Naive B cell (primary cell): ENCODE measurements around the gene ITGB2. TPM values are rescaled to one million over a fixed set of nuclear protein-coding genes. Genes with fewer than 3 reads are reported as not detected.

ENCODE experiments used
- ATAC-seq, 2 donors: fragments of 150-1000 bp; cut with Tn5 transposase; 2 replicates each; pipeline ENCODE4 v1.10.0; 2021; ENCODE audit warnings: low read depth in 2 of 2, mild to moderate bottlenecking in 2 of 2, moderate library complexity in 2 of 2
- DNase-seq: peaks from one replicate; pipeline ENCODE4 v3.0.0; 2022
- H3K27ac Mint-ChIP-seq, 6 donors: one replicate each; pipeline ENCODE4 v1.8.0; 2020 to 2022; ENCODE audit warnings: mild to moderate bottlenecking in 6 of 6, mixed read lengths in 6 of 6, moderate library complexity in 5 of 6, inconsistent platforms in 2 of 6
- H3K27me3 Mint-ChIP-seq, 3 donors: one replicate each; pipeline ENCODE4 v1.8.0; 2021 to 2022; ENCODE audit warnings: mixed read lengths in 3 of 3, mild to moderate bottlenecking in 1 of 3
- H3K36me3 Mint-ChIP-seq, 2 donors: one replicate each; pipeline ENCODE4 v1.8.0; 2020 to 2022; ENCODE audit warnings: mixed read lengths in 2 of 2, inconsistent platforms in 1 of 2, mild to moderate bottlenecking in 1 of 2
- H3K4me1 Mint-ChIP-seq, 3 donors: one replicate each; pipeline ENCODE4 v1.8.0; 2020 to 2022; ENCODE audit warnings: mixed read lengths in 3 of 3, inconsistent platforms in 1 of 3, mild to moderate bottlenecking in 1 of 3, moderate library complexity in 1 of 3
- H3K4me3 Mint-ChIP-seq, 8 donors: one replicate each; pipeline ENCODE4 v1.8.0; 2020 to 2022; ENCODE audit warnings: mild to moderate bottlenecking in 8 of 8, mixed read lengths in 8 of 8, moderate library complexity in 8 of 8, inconsistent platforms in 2 of 8
- H3K9me3 Mint-ChIP-seq, 7 donors: one replicate each; pipeline ENCODE4 v1.8.0; 2020 to 2022; ENCODE audit warnings: mixed read lengths in 7 of 7, mild to moderate bottlenecking in 5 of 7, inconsistent platforms in 2 of 7, moderate library complexity in 1 of 7
- polyA plus RNA-seq, 6 donors: library from polyadenylated mRNA; unstranded; fragments of 300-500 nt; fragmentation: Illumina TruSeq; gene quantifications; one replicate each; pipeline ENCODE4 v1.2.3, GENCODE V29; 2021; ENCODE audit warnings: low read depth in 6 of 6

Gene ITGB2
- polyA plus RNA-seq, 6 donors from 2014 or later, result 220 to 346 (median 303) TPM

DNA sequence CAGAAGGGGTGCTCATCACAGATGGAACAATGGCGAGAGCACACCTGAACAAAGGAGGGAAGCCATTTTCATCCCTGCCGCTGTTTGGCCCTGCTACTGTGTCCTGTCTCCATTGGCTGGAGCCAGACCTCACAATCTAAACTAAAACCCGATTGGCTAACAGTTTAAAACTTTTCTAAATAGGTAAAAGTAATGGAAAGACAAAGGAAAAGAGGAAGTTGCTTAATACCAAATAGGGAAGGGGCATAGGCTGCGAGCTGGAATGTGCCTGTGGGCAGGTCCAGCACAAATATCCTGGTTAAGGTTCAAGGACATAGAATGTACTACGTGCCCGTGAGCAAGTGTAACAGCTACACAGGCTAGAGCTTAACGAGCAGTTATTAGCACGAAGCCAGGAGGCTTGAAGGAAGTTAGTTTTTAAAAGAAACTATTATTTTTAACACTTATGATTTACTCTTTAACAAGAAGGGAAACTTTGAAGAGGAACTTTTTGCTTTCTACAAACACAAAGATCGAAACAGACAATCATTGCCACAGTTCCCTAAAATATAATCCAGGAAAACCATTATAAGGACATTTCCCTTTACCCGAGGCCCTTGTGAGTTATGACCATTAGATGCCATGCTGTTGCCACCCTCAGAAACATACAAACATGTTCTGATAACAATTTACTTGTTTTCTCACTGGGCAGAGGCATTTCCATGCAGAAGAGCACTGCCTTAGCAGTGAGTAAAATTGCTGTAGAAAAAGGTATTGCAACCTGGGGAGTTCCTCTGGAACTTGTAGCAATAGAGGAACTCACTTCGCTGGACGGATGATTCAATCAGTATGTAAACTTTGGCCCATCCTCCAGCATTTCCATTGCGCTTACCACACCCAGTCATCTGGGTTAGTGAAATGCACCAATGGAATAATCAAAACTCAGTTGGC, 42.4 kb downstream of the ITGB2 start:
- Mint-ChIP-seq H3K36me3 (no peaks in the 10 kb centered on the region), H3K4me1 (peaks cover 50 to 76% (median 51%) of the 10 kb centered on the region in 3 donors), H3K4me3 (peak overlapping the region in 6 of 8 donors; percentile 33 to 80 (median 46)), H3K9me3 (no peaks in the 10 kb centered on the region), H3K27ac (peak overlapping the region in 2 of 6 donors; percentile 22 to 69), H3K27me3 (no peaks in the 10 kb centered on the region)
- DNase-seq (no peak), ATAC-seq (no peak)

DNA sequence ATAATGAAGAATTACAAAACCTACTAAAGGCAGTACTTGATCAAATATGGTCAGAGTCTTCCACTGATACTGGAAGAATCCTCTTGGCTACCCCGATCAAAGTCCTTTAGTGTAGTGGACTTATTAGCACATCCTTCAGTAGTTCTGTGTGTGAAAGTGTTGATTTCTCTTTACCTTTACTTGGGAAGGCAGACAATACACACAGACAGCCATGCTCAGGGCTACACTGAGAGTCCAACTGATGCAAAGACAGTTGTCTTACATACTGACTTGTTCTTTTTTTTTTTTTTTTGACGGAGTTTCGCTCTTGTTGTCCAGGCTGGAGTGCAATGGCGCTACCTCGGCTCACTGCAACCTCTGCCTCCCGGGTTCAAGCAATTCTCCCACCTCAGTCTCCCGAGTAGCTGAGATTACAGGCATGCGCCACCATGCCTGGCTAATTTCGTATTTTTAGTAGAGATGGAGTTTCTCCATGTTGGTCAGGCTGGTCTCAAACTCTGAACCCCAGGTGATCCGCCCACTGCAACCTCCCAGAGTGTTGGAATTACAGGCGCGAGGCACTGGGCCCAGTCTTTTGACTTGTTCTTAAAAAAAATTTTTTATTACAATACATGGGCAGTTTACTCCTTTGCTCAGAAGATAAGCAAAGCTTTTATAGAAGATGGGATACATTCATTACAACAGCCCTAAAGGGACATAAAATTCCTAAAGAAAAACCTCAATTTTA, 43.7 kb downstream of the ITGB2 start:
- no peaks in the 10 kb centered on the region for H3K9me3 Mint-ChIP-seq
- ATAC-seq, result no peak
- no peak for DNase-seq
- H3K27ac Mint-ChIP-seq, result peak overlapping the region in 1 of 6 donors; percentile 61
- H3K27me3 Mint-ChIP-seq, result no peaks in the 10 kb centered on the region
- no peaks in the 10 kb centered on the region for H3K36me3 Mint-ChIP-seq
- peaks cover 50 to 74% (median 53%) of the 10 kb centered on the region in 3 donors for H3K4me1 Mint-ChIP-seq
- peak overlapping the region in 3 of 8 donors; percentile 25 to 98 (median 56) for H3K4me3 Mint-ChIP-seq

DNA sequence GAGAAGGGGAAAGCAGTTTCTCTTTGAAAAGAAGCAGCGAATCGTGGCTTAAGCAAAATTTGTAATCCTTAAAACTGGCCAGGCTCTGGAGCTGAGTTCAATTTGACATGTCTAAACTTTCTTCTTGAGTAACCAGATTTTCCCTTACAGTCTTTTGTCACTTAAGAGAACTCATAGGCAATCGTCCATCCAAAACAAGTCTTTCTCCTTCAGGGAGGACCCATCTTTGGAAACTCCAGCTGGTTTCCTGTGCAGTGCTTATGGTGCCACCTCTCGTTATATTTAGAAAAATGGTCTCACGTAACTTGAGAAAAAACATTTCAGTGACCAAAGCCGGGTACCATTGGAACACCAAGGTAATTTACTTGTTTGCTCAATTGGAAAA, 45.4 kb downstream of the ITGB2 start:
- Mint-ChIP-seq H3K4me3 (peak overlapping the region; percentile 89 to 98 (median 96)), H3K36me3 (no peaks in the 10 kb centered on the region), H3K9me3 (no peaks in the 10 kb centered on the region), H3K27me3 (no peaks in the 10 kb centered on the region), H3K4me1 (peaks cover 48 to 73% (median 53%) of the 10 kb centered on the region in 3 donors), H3K27ac (peak overlapping the region; percentile 58 to 98 (median 96))
- DNase-seq, result no peak
- no peak for ATAC-seq

DNA sequence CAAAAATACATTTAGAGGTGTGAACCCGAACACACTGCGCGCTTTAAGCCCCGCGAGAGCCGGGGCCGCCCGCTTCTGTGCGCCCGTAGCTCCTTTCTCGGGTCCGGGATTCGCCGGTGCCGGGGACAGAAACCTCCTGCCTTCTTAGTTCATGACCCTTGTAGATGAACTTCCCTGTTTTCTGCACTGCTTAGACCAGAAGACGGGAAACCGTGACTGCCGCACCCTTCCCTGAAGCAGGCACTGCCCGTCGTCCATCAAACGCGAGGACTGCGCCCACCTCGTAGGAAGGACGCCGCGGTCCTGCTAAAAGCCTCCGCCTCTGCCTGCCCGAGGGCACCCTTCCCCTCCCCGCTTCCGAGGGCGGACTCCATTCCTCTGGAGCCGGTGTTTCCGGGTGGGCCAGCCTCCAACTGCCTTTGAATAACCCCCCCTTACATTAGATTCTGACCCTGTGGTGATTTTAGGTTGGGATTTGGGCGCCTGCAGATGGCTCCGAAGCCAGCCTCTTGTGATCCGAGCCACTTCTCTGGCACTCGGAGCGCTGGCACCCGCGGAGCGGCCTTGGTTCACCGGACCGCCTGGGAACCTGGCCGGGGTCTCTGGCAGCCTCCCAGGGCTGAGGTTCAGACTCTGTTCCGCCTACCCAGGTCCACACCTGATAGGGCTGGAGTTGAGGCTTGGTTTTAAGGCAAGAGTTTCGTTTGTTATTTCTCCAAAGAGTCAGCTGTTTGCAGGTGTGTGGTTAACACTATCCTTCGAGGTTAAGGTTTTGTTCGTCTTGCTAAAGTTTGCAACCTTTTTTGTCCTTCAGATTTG, 46.0 kb downstream of the ITGB2 start:
- DNase-seq (peak; percentile 33), ATAC-seq (peak; percentile 12 to 13)
- no peaks in the 10 kb centered on the region for H3K36me3 Mint-ChIP-seq
- peak overlapping the region; percentile 82 to 98 (median 96) for H3K27ac Mint-ChIP-seq
- H3K9me3 Mint-ChIP-seq, result no peaks in the 10 kb centered on the region
- H3K4me1 Mint-ChIP-seq, result peaks cover 53 to 73% (median 53%) of the 10 kb centered on the region in 3 donors
- peak overlapping the region; percentile 89 to 98 (median 96) for H3K4me3 Mint-ChIP-seq
- H3K27me3 Mint-ChIP-seq, result no peaks in the 10 kb centered on the region

DNA sequence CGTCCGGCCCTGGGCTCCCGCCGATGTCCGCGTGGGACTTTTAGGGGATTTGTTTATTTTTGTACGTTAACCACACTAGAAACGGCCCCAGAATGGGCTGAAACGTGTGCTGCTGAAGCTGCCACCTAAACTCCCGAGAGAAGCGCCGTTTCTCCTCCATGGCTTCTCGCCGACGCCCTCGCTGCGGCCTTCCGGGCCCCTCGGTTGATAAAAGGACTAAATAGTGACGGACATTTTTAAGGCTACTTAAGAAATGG, 46.5 kb downstream of the ITGB2 start:
- H3K36me3 Mint-ChIP-seq, result no peaks in the 10 kb centered on the region
- DNase-seq, result peak; percentile 42
- no peaks in the 10 kb centered on the region for H3K27me3 Mint-ChIP-seq
- H3K9me3 Mint-ChIP-seq, result no peaks in the 10 kb centered on the region
- ATAC-seq, result peak; percentile 5 to 7
- H3K4me3 Mint-ChIP-seq, result peak overlapping the region; percentile 89 to 98 (median 96)
- H3K4me1 Mint-ChIP-seq, result peaks cover 54 to 70% (median 55%) of the 10 kb centered on the region in 3 donors
- peak overlapping the region; percentile 63 to 98 (median 96) for H3K27ac Mint-ChIP-seq

DNA sequence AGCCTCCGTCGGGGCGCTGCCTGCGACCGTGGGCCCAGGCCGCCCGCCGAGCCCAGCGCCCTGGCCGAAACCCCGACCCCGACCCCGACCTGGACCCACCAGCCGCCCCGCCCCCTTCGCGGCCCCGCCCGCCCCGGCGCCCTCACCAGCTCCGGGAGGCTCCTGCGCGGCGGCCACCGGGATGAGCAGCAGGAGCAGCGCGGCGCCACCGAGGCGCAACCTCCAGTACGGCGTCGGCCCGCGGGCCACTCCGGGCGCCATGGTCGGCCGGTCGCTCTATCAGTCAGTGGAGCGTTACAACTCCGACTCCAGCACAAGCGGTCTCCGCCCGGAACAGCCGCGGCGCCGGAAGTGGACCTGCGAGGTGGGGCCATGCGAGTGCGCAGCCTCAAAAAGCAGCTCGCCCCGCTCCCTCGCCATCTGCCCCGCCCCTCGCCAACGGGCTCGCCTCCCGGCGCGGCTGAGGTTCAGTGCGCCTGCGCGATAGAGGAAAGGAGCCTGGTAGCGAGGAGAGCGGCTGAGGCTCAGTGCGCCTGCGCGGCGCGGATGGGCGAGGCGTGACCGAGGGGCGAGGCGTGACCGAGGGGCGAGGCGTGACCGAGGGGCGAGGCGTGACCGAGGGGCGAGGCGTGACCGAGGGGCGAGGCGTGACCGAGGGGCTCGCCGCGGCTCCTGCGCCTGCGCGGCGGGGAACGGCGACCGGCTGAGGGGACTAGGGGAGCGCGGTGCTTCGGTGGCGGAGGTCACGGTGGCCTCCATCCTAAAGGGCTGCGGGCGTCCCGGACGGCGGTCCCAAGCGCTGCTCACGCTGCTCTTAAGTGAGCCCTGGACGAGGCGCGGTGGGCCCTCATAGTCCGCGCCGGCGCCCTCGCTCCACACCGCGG, 47.1 kb downstream of the ITGB2 start, which contains the start of gene PTTG1IP:
TSS of gene PTTG1IP (minus strand) at position 335 of the 884 bp plus-strand sequence. CDS start at position 261, 74 bp downstream.
- no peaks in the 10 kb centered on the region for H3K36me3 Mint-ChIP-seq
- no peaks in the 10 kb centered on the region for H3K9me3 Mint-ChIP-seq
- H3K4me3 Mint-ChIP-seq, result peak within 1 kb of the TSS; percentile 89 to 98 (median 96)
- peak; percentile 97 for DNase-seq
- peaks cover 57 to 70% (median 58%) of the 10 kb centered on the region in 3 donors for H3K4me1 Mint-ChIP-seq
- H3K27me3 Mint-ChIP-seq, result no peaks in the 10 kb centered on the region
- H3K27ac Mint-ChIP-seq, result peak within 1 kb of the TSS; percentile 93 to 98 (median 97)
- peak; percentile 73 to 76 for ATAC-seq

DNA sequence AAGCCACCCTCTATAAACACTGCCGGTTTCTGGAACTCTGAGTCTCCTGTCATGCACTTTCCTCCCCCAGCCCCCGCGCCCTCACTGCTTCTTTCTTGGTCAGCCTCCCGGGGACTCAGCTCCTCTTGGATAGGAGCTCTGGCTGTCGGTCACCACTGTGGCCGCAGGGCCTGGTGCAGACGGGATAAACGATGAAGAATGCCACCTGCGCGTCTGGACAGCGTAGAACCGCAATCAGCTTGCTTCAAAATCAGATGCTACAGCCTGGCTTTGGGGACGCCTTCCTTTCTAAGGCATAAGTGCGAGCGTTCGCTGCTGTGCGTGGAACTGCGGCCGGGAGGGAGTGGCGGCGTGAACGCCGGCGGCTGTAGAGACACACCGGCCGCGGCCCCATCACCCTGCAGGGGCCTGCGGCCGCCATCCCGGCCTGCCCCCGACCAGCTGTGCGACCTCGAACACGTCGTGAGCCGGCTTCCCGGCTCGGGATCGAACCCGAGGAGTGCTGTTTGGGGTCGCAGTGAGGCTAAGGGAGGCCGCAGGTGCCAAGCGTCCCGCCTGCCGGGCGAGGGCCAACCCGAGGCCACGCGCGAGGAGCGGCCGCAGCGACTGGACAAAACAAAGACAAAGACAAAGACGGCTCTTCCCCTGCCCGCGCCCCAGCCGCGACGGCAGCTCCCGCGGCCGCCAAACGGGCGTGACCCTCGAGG, 47.9 kb downstream of the ITGB2 start:
- Mint-ChIP-seq H3K27me3 (no peaks in the 10 kb centered on the region), H3K4me1 (peaks cover 55 to 70% (median 58%) of the 10 kb centered on the region in 3 donors)
- peak in 1 of 2 donors; percentile 9 for ATAC-seq

DNA sequence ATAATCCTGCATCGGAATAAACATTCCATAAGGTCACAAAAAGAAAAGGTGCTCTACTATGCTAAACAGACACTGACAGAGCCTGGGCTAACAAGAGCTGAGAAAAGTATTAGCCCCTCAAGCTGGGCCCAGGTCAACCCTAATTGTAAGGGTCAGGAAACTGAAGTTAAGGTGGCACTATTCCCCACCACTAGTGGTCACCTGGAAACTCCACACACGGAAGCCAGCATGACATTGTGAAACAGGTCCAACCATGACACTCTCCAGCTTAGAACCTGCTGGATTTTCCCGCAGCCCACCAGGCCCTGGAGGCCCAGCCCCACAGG, 48.4 kb downstream of the ITGB2 start:
- peak overlapping the region; percentile 88 to 98 (median 92) for H3K4me3 Mint-ChIP-seq
- no peaks in the 10 kb centered on the region for H3K27me3 Mint-ChIP-seq
- H3K9me3 Mint-ChIP-seq, result no peaks in the 10 kb centered on the region
- H3K4me1 Mint-ChIP-seq, result peaks cover 58 to 70% (median 62%) of the 10 kb centered on the region in 3 donors
- DNase-seq, result no peak
- no peaks in the 10 kb centered on the region for H3K36me3 Mint-ChIP-seq
- no peak for ATAC-seq
- peak overlapping the region in 3 of 6 donors; percentile 47 to 93 (median 88) for H3K27ac Mint-ChIP-seq

More for the DNA sequence above, 47.9 kb downstream of the ITGB2 start:
- Mint-ChIP-seq H3K4me3 (peak overlapping the region; percentile 88 to 98 (median 92)), H3K9me3 (no peaks in the 10 kb centered on the region), H3K36me3 (no peaks in the 10 kb centered on the region), H3K27ac (peak overlapping the region in 5 of 6 donors; percentile 10 to 93 (median 88))
- no peak for DNase-seq

DNA sequence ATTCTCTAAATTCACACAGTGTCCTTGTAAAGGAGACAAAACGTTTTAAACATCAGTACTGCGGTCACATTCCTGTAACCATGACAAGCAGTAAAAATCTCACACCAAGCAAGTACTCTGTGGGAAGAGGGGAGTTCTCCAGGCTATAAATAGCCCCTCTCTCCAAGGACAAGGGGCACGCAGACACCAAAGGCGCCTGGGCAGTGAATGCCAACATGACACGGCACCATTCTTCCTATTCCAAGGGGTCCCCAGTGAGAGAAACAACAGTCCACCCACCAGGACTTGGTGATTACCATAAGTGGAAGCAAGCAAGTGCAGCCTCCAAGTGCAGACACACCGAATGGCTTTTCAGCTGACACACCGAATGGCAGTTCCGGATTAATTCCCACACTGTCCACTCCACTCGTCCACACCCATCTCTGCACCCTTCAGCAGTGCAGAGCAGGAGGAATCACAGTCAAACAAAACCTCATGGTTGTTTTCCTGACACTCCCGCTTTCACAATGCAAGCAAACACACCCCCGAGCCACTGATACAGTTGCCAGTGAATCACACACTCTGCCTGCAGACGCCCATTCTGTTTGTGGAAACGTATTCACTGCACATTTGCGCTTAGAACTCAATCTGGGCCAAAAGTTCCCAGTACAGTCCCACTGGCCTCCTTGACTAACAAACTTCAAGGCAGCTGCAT, 49.0 kb downstream of the ITGB2 start:
- no peaks in the 10 kb centered on the region for H3K9me3 Mint-ChIP-seq
- ATAC-seq, result no peak
- DNase-seq, result no peak
- H3K27me3 Mint-ChIP-seq, result no peaks in the 10 kb centered on the region
- H3K4me1 Mint-ChIP-seq, result peaks cover 64 to 72% (median 68%) of the 10 kb centered on the region in 3 donors
- H3K27ac Mint-ChIP-seq, result peak overlapping the region in 1 of 6 donors; percentile 88
- no peaks in the 10 kb centered on the region for H3K36me3 Mint-ChIP-seq
- peak overlapping the region; percentile 88 to 98 (median 92) for H3K4me3 Mint-ChIP-seq

DNA sequence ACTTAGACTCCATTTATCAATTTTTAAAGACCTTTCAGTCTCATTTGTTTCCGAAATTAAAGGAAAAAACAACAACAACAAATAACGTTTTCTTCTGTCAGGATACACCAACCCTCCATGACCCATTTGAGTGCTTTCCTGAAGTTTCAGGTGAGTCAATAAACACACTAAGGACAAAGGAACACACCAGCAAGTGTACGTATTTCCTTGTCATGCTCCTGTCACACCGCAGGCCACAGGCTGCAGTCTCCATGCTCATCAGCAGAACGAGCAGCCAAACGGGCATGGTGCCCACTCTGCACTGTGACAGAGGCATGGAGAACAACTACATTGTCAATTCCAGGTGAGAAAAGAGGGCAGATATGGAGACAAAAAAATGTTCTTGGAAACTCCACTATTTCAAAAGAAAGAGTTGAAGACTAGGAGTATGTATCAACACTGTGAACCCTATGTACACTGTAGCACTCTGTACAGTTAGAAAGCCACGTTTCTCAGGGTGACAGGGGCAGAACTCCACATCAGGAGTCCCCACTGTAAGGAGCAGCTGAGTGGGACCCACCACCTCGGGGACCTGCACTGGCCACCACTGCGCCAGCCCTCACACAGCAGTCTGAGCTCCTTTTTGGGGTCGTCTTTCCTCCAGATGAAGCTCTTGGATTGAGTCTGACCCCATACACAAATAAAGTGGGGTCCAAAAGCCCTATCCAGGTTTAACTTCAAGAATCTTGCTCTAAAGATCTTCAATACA, 49.8 kb downstream of the ITGB2 start:
- Mint-ChIP-seq H3K27ac (peak overlapping the region in 1 of 6 donors; percentile 1), H3K4me3 (peak overlapping the region in 7 of 8 donors; percentile 31 to 98 (median 89)), H3K27me3 (no peaks in the 10 kb centered on the region), H3K36me3 (no peaks in the 10 kb centered on the region), H3K4me1 (peaks cover 68 to 80% (median 75%) of the 10 kb centered on the region in 3 donors), H3K9me3 (no peaks in the 10 kb centered on the region)
- ATAC-seq, result no peak
- no peak for DNase-seq
